Stomach (tissue), 4 donors: ENCODE results near the gene TPRG1L.

Experiments used
- POLR2A ChIP-seq, 4 donors: fragments of 450-650 bp; IDR thresholded peaks; one replicate each; pipeline ENCODE4 v1.6.1; 2016; ENCODE audit warnings: antibody characterized with exemption in 4 of 4, control low read depth in 2 of 4, mild to moderate bottlenecking in 1 of 4, moderate library complexity in 1 of 4
- POLR2AphosphoS5 ChIP-seq, 3 donors: sonication (generic); formaldehyde crosslinking; IDR thresholded peaks; one replicate each; pipeline ENCODE4 v1.6.1; 2016; ENCODE audit warnings: antibody characterized with exemption in 3 of 3
- TF ChIP-seq, protein P1 (sequence below), 7 experiments: fragments of 450-650 bp in 4 of 7; fragments of 200-600 bp in 3 of 7; sonication (generic) in 3 of 7; IDR thresholded peaks; one replicate each; pipeline ENCODE4 v1.5.1; 2016 to 2019; ENCODE audit warnings: antibody characterized with exemption in 7 of 7, control low read depth in 2 of 7, mild to moderate bottlenecking in 1 of 7

DNA sequence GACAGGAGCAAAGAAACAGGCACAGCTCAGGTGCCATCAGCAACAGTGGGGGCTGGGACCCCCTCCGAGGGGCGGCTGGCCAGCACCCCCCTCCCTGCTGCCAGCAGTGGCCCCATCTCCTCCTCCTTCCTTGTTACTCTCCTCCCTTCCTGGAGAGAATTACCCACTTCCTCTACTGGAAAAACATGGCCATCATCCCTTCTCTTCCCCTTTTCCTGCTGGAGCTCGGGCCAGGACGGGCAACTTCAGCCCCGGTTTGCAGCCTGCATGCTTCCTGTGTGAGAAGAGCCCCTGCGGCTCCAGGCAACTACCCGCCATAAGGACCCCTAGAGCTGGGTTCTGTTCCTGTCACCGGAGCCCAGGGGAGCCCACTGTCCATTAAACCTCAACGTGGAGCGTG, 31.1 kb upstream of the TPRG1L start:
- TF ChIP-seq, protein P1, sequence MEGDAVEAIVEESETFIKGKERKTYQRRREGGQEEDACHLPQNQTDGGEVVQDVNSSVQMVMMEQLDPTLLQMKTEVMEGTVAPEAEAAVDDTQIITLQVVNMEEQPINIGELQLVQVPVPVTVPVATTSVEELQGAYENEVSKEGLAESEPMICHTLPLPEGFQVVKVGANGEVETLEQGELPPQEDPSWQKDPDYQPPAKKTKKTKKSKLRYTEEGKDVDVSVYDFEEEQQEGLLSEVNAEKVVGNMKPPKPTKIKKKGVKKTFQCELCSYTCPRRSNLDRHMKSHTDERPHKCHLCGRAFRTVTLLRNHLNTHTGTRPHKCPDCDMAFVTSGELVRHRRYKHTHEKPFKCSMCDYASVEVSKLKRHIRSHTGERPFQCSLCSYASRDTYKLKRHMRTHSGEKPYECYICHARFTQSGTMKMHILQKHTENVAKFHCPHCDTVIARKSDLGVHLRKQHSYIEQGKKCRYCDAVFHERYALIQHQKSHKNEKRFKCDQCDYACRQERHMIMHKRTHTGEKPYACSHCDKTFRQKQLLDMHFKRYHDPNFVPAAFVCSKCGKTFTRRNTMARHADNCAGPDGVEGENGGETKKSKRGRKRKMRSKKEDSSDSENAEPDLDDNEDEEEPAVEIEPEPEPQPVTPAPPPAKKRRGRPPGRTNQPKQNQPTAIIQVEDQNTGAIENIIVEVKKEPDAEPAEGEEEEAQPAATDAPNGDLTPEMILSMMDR (IDR thresholded peaks at IDR 0.05), result no peak
- TF ChIP-seq POLR2A (IDR thresholded peaks at IDR 0.05) (no peak), POLR2AphosphoS5 (IDR thresholded peaks at IDR 0.05) (no peak)
